ENCODE results near the gene RPRD1B. TPM values are rescaled to one million over a fixed set of nuclear protein-coding genes. Genes with fewer than 3 reads are reported as not detected.

Gene RPRD1B
- total RNA-seq, 1 donor from 2014 or later = 16.4 TPM

GRCh38 chr20:38044685-38045084 lies 11.1 kb downstream of the RPRD1B start:
- intact Hi-C loops (cut with DNase I) = no loop called here
- no peak for TF ChIP-seq CTCF (IDR thresholded peaks at IDR 0.05)
- Histone ChIP-seq H3K36me3 (peaks cover 23 to 47% of the 10 kb centered on the region in 2 donors), H3K4me1 (peaks cover 0 to 4% of the 10 kb centered on the region in 2 donors), H3K9me3 (no peaks in the 10 kb centered on the region), H3K27ac (no peak overlapping the region), H3K4me3 (no peak overlapping the region), H3K27me3 (no peaks in the 10 kb centered on the region)
- DNase-seq (ENCODE audit: low spot score in 2 of 2) = no peak

GRCh38 chr20:38046572-38046971 lies 13.0 kb downstream of the RPRD1B start:
- DNase-seq (ENCODE audit: low spot score in 2 of 2) = no peak
- H3K4me3 ChIP-seq = no peak overlapping the region
- H3K9me3 ChIP-seq = no peaks in the 10 kb centered on the region
- no peaks in the 10 kb centered on the region for H3K4me1 ChIP-seq
- H3K36me3 ChIP-seq = peaks cover 24 to 56% of the 10 kb centered on the region in 2 donors
- TF ChIP-seq CTCF (IDR thresholded peaks at IDR 0.05) = no peak
- peak overlapping the region in 1 of 2 donors; percentile 5 for H3K27ac ChIP-seq
- intact Hi-C loops (cut with DNase I) = no loop called here
- no peaks in the 10 kb centered on the region for H3K27me3 ChIP-seq

GRCh38 chr20:38049800-38050199 lies 16.3 kb downstream of the RPRD1B start:
- H3K27me3 ChIP-seq = no peaks in the 10 kb centered on the region
- DNase-seq (ENCODE audit: low spot score in 2 of 2) = no peak
- H3K36me3 ChIP-seq = peaks cover 10 to 31% of the 10 kb centered on the region in 2 donors
- H3K4me3 ChIP-seq = no peak overlapping the region
- H3K27ac ChIP-seq = no peak overlapping the region
- no peaks in the 10 kb centered on the region for H3K9me3 ChIP-seq
- no peaks in the 10 kb centered on the region for H3K4me1 ChIP-seq
- no peak for TF ChIP-seq CTCF (IDR thresholded peaks at IDR 0.05)
- intact Hi-C loops (cut with DNase I) = loop anchor here (10.0 kb wide), 1 partner anchor 245 kb away; no protein-coding TSS in a partner anchor

- Histone ChIP-seq H3K4me1 (no peaks in the 10 kb centered on the region), H3K4me3 (no peak overlapping the region), H3K36me3 (peaks cover 10 to 31% of the 10 kb centered on the region in 2 donors), H3K9me3 (no peaks in the 10 kb centered on the region), H3K27ac (no peak overlapping the region), H3K27me3 (no peaks in the 10 kb centered on the region)
- no peak for DNase-seq (ENCODE audit: low spot score in 2 of 2)
- TF ChIP-seq CTCF (IDR thresholded peaks at IDR 0.05) = no peak
- intact Hi-C loops (cut with DNase I) = loop anchor here (10.0 kb wide), 1 partner anchor 244 kb away; no protein-coding TSS in a partner anchor
Observed at GRCh38 chr20:38050686-38051085, 17.1 kb downstream of the RPRD1B start.

GRCh38 chr20:38052870-38053269 lies 19.3 kb downstream of the RPRD1B start:
- H3K27ac ChIP-seq = no peak overlapping the region
- TF ChIP-seq CTCF (IDR thresholded peaks at IDR 0.05) = no peak
- no peaks in the 10 kb centered on the region for H3K9me3 ChIP-seq
- no peak overlapping the region for H3K4me3 ChIP-seq
- no peaks in the 10 kb centered on the region for H3K27me3 ChIP-seq
- no peaks in the 10 kb centered on the region for H3K4me1 ChIP-seq
- peaks cover 13 to 33% of the 10 kb centered on the region in 2 donors for H3K36me3 ChIP-seq
- no peak for DNase-seq (ENCODE audit: low spot score in 2 of 2)
- intact Hi-C loops (cut with DNase I) = loop anchor here (10.0 kb wide), 1 partner anchor 242 kb away; no protein-coding TSS in a partner anchor

GRCh38 chr20:38054647-38055046 lies 21.1 kb downstream of the RPRD1B start:
- Histone ChIP-seq H3K9me3 (no peaks in the 10 kb centered on the region), H3K27ac (no peak overlapping the region), H3K36me3 (peaks cover 24 to 40% of the 10 kb centered on the region in 2 donors), H3K27me3 (no peaks in the 10 kb centered on the region), H3K4me3 (no peak overlapping the region), H3K4me1 (no peaks in the 10 kb centered on the region)
- no peak for DNase-seq (ENCODE audit: low spot score in 2 of 2)
- intact Hi-C loops (cut with DNase I) = loop anchor here (10.0 kb wide), 1 partner anchor 240 kb away; no protein-coding TSS in a partner anchor
- TF ChIP-seq CTCF (IDR thresholded peaks at IDR 0.05) = no peak
